Spleen (tissue), 11 donors: ENCODE data around the gene PANX1. TPM values are rescaled to one million over a fixed set of nuclear protein-coding genes. Genes with fewer than 3 reads are reported as not detected.

Source experiments
- DNase-seq: peaks from one replicate; pipeline ENCODE4 v3.0.0-alpha.2; 2020
- H3K27ac ChIP-seq, 8 donors: fragments of 200-600 bp; sonication (generic) in 7 of 8; 1 replicate in 4 of 8; 2 replicates in 4 of 8; pipeline versions ENCODE4 v1.5.0 to v1.8.0; 2016 to 2021; ENCODE audit warnings: inconsistent platforms in 4 of 8, mild to moderate bottlenecking in 4 of 8, moderate library complexity in 1 of 8
- H3K27me3 ChIP-seq, 7 donors: fragments of 200-600 bp; sonication (generic) in 6 of 7; replicated peaks in 1 of 7; 1 replicate in 4 of 7; 2 replicates in 3 of 7; pipeline versions ENCODE4 v1.5.0 to v1.8.0; 2016 to 2021; ENCODE audit warnings: inconsistent platforms in 3 of 7, mild to moderate bottlenecking in 1 of 7
- H3K36me3 ChIP-seq, 6 donors: fragments of 200-600 bp; sonication (generic) in 5 of 6; 1 replicate in 4 of 6; 2 replicates in 2 of 6; pipeline versions ENCODE4 v1.5.0 to v1.8.0; 2016 to 2021; ENCODE audit warnings: inconsistent platforms in 2 of 6
- H3K4me1 ChIP-seq, 6 donors: fragments of 200-600 bp; sonication (generic) in 5 of 6; 1 replicate in 3 of 6; 2 replicates in 3 of 6; pipeline versions ENCODE4 v1.5.0 to v1.8.0; 2016 to 2021; ENCODE audit warnings: inconsistent platforms in 3 of 6
- H3K4me3 ChIP-seq, 8 donors: fragments of 200-600 bp; sonication (generic) in 7 of 8; 1 replicate in 4 of 8; 2 replicates in 4 of 8; pipeline versions ENCODE4 v1.5.0 to v1.8.0; 2016 to 2021; ENCODE audit warnings: inconsistent platforms in 4 of 8, mild to moderate bottlenecking in 4 of 8, moderate library complexity in 2 of 8
- H3K9me3 ChIP-seq, 8 donors: fragments of 200-600 bp; sonication (generic) in 7 of 8; 1 replicate in 4 of 8; 2 replicates in 4 of 8; pipeline versions ENCODE4 v1.5.0 to v1.8.0; 2016 to 2021; ENCODE audit warnings: inconsistent platforms in 4 of 8
- POLR2A ChIP-seq, 3 donors: fragments of 450-650 bp; IDR thresholded peaks; one replicate each; pipeline ENCODE4 v1.5.1; 2017; ENCODE audit warnings: antibody characterized with exemption in 3 of 3, mild to moderate bottlenecking in 1 of 3
- POLR2AphosphoS5 ChIP-seq, 3 donors: sonication (generic); formaldehyde crosslinking; IDR thresholded peaks; one replicate each; pipeline ENCODE4 v1.5.1; 2017; ENCODE audit warnings: antibody characterized with exemption in 3 of 3
- WGBS, 5 donors: extraction: QIAGEN DNeasy Blood & Tissue Kit in 3 of 5; methylation state at CpG; one replicate each; pipeline versions ENCODE4 v1.1.5 to v1.1.7; 2013 to 2018; 5-methylcytosine and 5-hydroxymethylcytosine counted together
- intact Hi-C: fragments of 100-400 bp; cut with DNase I; formaldehyde crosslinking; loops from one replicate; pipeline ENCODE4 v1.15.0; 2023; ENCODE audit warnings: low total_unique reads
- polyA plus RNA-seq, 3 donors: library from polyadenylated mRNA; stranded (reverse); fragments of 200-250 nt; gene quantifications; one replicate each; pipeline ENCODE4 v1.2.1, GENCODE V29; 2013
- total RNA-seq, 7 donors: library from RNA; depleted of rRNA in 3 of 7; stranded (reverse); fragments of >200 nt in 3 of 7; fragmentation: NEBNext Ultra II Directional in 4 of 7; extraction: Animal tissue kit (Norgen Biotek cat#: 25700) in 4 of 7; gene quantifications; one replicate each; pipeline versions ENCODE4 v1.1.0 to v1.2.1, GENCODE V29; 2016 to 2021
- TF ChIP-seq, protein P1 (sequence below), 11 experiments: fragments of 200-600 bp in 7 of 11; fragments of 450-650 bp in 4 of 11; sonication (generic) in 4 of 11; IDR thresholded peaks in 8 of 11; conservative IDR thresholded peaks in 3 of 11; 1 replicate in 7 of 11; 2 replicates in 4 of 11; pipeline versions ENCODE4 v1.4.0 to v1.8.0; 2016 to 2021; ENCODE audit warnings: antibody characterized with exemption in 11 of 11, inconsistent platforms in 4 of 11, mild to moderate bottlenecking in 1 of 11
- donor health status: healthy with polysubstance abuse.
- donor health status: DM: no; HTN: no; CAD: no; lungs with moderate emphysema.
- donor health status: DM: no; HTN: no; CAD: no.
- donor health status: Bipolar disorder and iron deficiency.
- donor health status: healthy.
- donor health status: DM: no; HTN: no; CAD: no.
- donor health status: DM: yes; HTN: yes; CAD: no.

Gene PANX1
- total and polyA plus RNA-seq, 10 donors, result 1.6 to 15.1 (median 11.5) TPM

DNA sequence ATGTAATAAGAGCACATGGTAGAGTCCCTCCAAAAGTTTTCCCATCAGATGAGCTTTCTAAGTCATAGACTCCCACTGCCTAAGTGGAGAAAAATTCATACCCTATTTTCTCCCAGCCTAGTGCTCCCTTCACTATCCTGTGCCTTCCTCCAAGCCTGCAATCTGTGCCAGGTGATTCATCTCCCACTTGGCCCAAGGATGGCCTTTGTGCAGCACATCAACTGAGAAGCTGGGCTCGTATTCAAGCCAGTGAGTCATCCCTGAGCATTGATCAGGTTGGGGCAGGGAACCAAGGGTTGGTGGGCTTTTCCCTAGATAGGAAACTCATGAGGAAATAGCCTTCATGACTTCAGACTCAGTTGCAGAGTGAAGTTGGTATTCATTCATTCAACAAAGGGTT, 64.6 kb downstream of the PANX1 start:
- TF ChIP-seq, protein P1, sequence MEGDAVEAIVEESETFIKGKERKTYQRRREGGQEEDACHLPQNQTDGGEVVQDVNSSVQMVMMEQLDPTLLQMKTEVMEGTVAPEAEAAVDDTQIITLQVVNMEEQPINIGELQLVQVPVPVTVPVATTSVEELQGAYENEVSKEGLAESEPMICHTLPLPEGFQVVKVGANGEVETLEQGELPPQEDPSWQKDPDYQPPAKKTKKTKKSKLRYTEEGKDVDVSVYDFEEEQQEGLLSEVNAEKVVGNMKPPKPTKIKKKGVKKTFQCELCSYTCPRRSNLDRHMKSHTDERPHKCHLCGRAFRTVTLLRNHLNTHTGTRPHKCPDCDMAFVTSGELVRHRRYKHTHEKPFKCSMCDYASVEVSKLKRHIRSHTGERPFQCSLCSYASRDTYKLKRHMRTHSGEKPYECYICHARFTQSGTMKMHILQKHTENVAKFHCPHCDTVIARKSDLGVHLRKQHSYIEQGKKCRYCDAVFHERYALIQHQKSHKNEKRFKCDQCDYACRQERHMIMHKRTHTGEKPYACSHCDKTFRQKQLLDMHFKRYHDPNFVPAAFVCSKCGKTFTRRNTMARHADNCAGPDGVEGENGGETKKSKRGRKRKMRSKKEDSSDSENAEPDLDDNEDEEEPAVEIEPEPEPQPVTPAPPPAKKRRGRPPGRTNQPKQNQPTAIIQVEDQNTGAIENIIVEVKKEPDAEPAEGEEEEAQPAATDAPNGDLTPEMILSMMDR (IDR thresholded peaks at IDR 0.05 in 8 of 11, conservative IDR thresholded peaks at IDR 0.05 in 3 of 11), result no peak
- TF ChIP-seq POLR2A (IDR thresholded peaks at IDR 0.05) (no peak), POLR2AphosphoS5 (IDR thresholded peaks at IDR 0.05) (no peak)
- Histone ChIP-seq H3K4me1 (no peaks in the 10 kb centered on the region), H3K36me3 (no peaks in the 10 kb centered on the region), H3K27ac (no peak overlapping the region), H3K27me3 (no peaks in the 10 kb centered on the region), H3K9me3 (peaks cover 0 to 4% (median 0%) of the 10 kb centered on the region in 8 donors), H3K4me3 (no peak overlapping the region)
- intact Hi-C loops, result no loop called here
- 57 to 91% (median 77%) methylated on average over 1 of the region's 1 CpG for whole genome bisulfite sequencing, 5 donors
- DNase-seq, result no peak

DNA sequence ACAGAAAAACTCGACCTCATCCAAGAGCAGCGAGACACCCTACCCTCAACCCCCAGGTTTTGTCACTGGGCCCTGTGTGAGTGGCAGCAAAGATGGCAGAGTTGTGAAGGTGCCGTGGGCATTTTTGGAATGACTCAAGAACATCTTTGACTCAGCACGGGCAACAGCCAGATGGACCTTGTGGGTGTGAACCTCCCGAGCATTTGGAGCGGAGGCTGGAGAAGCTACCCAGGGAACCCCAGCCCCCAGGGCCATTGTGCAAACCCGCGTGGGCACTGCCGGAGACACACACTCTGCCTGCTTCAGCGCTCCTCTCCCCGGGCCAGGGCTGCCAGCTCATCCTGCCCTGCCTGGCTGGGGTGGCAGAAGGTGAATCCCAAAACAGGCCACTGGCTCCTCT, 66.1 kb downstream of the PANX1 start:
- Histone ChIP-seq H3K27me3 (no peaks in the 10 kb centered on the region), H3K36me3 (no peaks in the 10 kb centered on the region), H3K4me1 (no peaks in the 10 kb centered on the region), H3K9me3 (peaks cover 0 to 4% (median 0%) of the 10 kb centered on the region in 8 donors), H3K27ac (no peak overlapping the region), H3K4me3 (no peak overlapping the region)
- TF ChIP-seq, protein P1 (IDR thresholded peaks at IDR 0.05 in 8 of 11, conservative IDR thresholded peaks at IDR 0.05 in 3 of 11), result no peak
- TF ChIP-seq POLR2AphosphoS5 (IDR thresholded peaks at IDR 0.05), result no peak
- intact Hi-C loops, result no loop called here
- DNase-seq, result no peak
- 86 to 91% (median 89%) methylated on average over 11 of the region's 11 CpGs for WGBS, 5 donors

DNA sequence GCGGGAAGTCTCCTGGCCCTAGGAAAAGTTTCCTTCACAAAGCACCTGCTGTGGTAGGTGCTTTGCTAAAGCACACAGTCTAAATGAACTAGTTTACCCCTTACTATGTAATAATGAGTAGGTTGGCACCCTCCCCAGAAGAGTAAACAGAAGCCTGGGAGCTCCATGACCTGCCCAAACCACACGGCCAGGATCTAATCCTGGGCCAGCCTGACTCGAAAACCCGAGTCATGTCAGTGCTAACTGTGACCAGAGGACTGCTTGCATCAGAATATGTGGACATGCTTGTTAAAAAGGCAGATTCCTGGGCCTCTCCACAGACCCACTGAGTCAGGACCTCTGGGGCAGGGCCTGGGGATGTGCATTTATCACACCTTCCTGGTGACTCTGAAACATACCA, 67.7 kb downstream of the PANX1 start:
- no peak overlapping the region for H3K27ac ChIP-seq

DNA sequence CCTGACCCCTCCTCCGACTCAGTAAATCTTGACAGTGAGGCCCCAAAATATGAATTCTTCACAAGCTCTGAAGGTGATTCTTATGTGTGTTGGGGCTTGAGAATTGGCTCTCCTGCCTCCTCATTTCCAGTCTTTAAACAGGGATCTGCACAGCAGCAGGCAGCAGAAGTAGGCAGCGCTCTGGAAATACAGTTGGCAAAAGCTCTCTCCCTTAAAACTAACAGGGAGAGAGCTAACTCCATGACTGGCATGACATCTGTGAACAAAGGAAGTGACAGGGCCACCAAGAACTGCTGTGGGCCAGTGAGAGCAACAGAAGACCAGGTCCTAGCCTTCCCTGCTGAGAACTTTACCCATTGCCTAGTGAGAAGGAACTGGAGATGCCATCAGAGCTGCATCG, 70.1 kb downstream of the PANX1 start:
- Histone ChIP-seq H3K4me3 (no peak overlapping the region), H3K27ac (no peak overlapping the region), H3K4me1 (no peaks in the 10 kb centered on the region), H3K9me3 (no peaks in the 10 kb centered on the region), H3K36me3 (no peaks in the 10 kb centered on the region), H3K27me3 (peaks cover 0 to 6% (median 0%) of the 10 kb centered on the region in 7 donors)
- TF ChIP-seq, protein P1 (IDR thresholded peaks at IDR 0.05 in 8 of 11, conservative IDR thresholded peaks at IDR 0.05 in 3 of 11), result no peak
- no peak for TF ChIP-seq POLR2A (IDR thresholded peaks at IDR 0.05)
- no peak for TF ChIP-seq POLR2AphosphoS5 (IDR thresholded peaks at IDR 0.05)
- WGBS, 5 donors, result 89 to 95% (median 91%) methylated on average over 3 of the region's 3 CpGs
- intact Hi-C loops, result no loop called here
- no peak for DNase-seq

More for the DNA sequence above, 67.7 kb downstream of the PANX1 start:
- H3K4me3 ChIP-seq, result no peak overlapping the region
- WGBS, 5 donors, result 69 to 92% (median 89%) methylated on average over 4 of the region's 4 CpGs
- DNase-seq, result no peak
- H3K9me3 ChIP-seq, result no peaks in the 10 kb centered on the region
- no peaks in the 10 kb centered on the region for H3K27me3 ChIP-seq
- H3K4me1 ChIP-seq, result no peaks in the 10 kb centered on the region
- TF ChIP-seq POLR2AphosphoS5 (IDR thresholded peaks at IDR 0.05) (no peak), POLR2A (IDR thresholded peaks at IDR 0.05) (no peak)
- TF ChIP-seq, protein P1 (IDR thresholded peaks at IDR 0.05 in 8 of 11, conservative IDR thresholded peaks at IDR 0.05 in 3 of 11), result no peak
- H3K36me3 ChIP-seq, result no peaks in the 10 kb centered on the region
- intact Hi-C loops, result no loop called here
